Subcutaneous adipose tissue (tissue), 4 donors: Measurements from ENCODE around the gene THG1L. TPM values are rescaled to one million over a fixed set of nuclear protein-coding genes. Genes with fewer than 3 reads are reported as not detected.

Experiments used
- total RNA-seq, 4 donors: library from RNA; depleted of rRNA; stranded (reverse); fragments of >200 nt; gene quantifications; one replicate each; pipeline ENCODE4 v1.1.0, GENCODE V29; 2016
- TF ChIP-seq, protein P1 (sequence below): fragments of 450-650 bp; IDR thresholded peaks from one replicate; pipeline ENCODE4 v1.5.1; 2016; ENCODE audit warnings: low read depth, mild to moderate bottlenecking, control low read depth, antibody characterized with exemption, moderate library complexity

Gene THG1L
- total RNA-seq, result 10 to 100 TPM in 2 of 4 donors, 1 to 10 TPM in 2; 7.0 to 13.2 (median 9.3) TPM

DNA sequence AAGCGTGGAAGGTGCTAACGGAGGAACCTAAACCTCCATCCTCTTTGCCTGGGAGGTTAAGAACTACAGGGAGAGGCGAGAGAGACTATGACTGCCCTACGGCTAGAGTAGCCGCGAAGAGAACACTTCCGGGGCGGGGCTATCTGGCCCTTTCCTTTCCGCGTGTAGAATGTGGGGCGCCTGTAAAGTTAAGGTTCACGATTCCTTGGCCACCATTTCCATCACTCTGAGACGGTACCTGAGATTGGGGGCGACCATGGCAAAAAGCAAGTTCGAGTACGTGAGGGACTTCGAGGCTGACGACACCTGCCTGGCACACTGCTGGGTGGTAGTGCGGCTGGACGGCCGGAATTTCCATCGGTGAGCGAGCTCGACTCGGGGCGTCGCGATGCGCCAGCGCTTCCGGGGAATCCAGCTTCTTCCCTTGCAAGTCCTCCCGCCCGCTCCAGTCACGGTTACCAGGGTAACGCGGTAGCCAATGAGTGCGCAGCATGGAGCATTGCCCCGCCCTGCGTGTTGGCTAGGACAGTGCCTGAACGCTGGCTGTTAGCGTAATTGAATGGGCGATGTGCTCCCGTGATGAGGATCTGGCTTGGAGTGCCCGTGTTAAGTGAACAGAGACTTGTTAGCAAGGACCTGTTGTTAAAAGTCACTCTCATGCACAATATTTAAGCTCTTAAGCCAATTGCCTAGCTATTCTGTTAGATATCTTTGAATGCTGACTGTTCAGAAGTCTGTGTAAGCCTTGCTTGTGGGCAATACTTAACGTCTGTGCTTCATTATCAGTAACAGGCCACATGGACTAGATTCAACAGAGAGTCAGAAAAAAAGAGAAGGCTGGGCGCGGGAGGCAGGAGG, at the start of gene THG1L:
Gene THG1L, plus strand, starts transcription at position 149 of the 858 bp plus-strand sequence. Its CDS starts 21 bp downstream, at position 170.
- TF ChIP-seq, protein P1, sequence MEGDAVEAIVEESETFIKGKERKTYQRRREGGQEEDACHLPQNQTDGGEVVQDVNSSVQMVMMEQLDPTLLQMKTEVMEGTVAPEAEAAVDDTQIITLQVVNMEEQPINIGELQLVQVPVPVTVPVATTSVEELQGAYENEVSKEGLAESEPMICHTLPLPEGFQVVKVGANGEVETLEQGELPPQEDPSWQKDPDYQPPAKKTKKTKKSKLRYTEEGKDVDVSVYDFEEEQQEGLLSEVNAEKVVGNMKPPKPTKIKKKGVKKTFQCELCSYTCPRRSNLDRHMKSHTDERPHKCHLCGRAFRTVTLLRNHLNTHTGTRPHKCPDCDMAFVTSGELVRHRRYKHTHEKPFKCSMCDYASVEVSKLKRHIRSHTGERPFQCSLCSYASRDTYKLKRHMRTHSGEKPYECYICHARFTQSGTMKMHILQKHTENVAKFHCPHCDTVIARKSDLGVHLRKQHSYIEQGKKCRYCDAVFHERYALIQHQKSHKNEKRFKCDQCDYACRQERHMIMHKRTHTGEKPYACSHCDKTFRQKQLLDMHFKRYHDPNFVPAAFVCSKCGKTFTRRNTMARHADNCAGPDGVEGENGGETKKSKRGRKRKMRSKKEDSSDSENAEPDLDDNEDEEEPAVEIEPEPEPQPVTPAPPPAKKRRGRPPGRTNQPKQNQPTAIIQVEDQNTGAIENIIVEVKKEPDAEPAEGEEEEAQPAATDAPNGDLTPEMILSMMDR, result no peak

DNA sequence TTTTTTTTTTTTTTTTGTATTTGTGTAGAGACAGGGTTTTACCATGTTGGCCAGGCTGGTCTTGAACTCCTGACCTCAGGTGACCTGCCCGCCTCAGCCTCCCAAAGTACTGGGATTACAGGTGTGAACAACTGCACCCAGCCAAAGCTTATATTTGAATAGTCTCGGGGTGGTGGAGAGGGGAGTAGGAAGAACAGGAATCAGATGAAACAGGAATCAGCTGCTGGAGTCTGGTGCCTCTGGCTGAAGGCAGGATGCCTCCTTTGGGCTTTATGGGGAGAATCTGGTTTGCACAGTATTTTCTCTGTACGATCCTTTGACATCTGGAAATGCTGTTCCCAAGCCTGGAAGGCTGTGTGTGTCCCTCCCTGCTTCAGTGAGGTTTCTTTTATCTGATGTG, 49.0 kb upstream of the THG1L start:
- TF ChIP-seq, protein P1, result no peak

DNA sequence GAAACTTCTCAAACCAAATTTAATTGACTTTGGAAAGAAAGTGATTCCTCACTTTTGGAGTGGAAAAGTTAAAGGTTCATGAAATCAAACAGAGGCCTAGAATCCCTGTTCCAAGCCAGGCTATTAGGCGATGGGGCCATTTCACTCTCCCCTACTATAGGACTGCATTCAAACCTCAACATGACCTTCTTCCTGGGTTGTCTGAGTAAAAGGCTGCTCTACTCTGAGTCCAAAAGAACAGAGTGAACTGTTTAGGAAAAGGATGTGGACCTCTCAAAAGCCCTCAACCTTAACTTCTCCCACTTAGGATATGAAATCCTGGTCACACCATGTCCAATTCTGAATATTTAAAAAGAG, 44.0 kb upstream of the THG1L start:
- TF ChIP-seq, protein P1, result no peak

DNA sequence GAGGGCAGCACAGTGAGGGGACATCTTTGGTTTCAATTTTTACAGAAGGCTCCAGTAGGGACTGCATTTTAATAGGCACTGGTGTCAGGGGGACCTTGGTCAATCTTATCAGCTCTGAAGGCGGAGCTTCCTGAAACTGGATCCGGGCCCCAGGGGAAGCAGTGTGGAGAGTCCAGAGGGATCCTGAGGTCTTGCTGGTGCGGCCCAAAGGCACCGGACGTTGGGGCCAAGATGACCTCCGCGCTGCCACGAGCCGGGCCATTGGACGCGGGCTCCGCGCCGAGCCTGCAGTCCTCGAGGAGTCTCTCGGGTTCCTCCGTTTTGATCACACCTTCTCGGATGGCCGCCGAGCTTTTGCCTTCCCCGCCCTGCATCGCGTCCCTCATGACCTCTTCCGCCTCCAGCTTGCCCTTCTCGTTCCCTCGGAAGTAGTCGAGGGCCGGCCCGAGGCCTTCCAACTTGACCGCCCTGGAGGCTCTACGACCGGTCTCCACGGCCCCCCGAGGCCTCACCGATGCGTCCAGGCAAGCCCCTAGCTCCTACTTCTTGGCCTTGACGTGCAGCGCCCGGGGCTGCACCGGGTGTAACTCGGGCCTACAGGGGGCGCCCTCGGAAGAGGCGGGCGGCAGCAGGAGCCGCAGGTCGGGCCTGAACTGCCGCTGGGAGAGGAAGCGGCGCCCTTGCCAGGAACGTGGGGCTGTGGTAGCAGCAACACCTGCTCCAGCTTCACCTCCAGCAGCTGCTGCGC, 41.1 kb upstream of the THG1L start:
- TF ChIP-seq, protein P1, result no peak

DNA sequence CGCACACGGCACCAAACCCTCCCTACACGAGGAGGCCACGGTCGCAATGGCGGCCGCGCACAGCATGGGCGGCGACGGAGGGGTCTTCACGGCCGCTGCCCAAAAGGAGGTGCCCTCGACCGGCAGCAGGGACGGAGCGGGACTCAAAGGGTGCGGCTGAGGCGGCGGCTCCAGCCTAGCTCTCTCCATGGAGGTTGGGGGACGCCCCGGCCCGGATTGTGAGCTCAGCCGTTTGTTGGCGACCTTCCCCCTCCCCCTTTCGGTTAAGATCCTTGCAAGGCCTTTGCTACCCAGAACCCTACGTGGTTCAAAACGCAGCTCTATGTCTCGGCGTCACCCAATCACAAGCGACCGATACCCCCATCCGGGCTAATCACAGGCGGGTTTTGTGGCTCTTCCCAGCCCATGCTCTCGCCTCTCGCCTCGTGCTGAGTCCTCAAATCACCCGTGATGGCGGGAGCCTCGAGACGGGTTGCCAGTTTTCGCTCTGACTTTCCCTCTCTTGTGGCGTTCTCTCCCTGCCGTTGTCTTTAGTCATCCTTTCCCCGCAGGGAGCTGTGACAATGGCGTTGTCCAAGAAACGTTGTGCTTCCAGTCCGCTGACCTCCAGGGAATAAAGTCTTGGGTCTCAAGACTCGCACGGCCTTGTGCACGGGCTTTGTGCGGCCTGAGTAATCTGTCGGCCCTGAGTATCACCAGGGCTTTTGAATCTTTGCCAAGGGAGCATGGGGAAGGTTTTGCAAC, 40.4 kb upstream of the THG1L start:
- TF ChIP-seq, protein P1, result no peak

DNA sequence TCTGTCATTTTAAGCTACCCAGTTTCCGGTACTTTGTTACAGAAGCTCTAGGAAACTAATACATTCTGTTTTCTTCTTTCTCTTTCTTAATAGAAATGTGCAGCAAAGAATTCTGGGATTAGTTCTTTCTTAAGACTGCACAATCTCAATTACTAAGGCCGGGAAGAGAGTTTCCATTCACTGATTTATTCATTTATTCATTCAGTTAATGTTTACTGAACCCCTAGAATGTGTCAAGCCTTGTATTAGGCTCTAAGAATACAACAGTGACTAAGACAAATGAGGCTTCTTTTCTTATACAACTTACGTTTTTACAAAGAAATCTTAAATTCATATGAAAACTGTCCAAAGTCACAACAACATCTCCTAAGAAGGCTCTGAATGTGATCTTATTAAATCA, 27.5 kb upstream of the THG1L start:
- TF ChIP-seq, protein P1, result no peak
